Progenitor cell of endocrine pancreas (in vitro differentiated cells): ENCODE data around the gene ANKRD33B. TPM values are rescaled to one million over a fixed set of nuclear protein-coding genes. Genes with fewer than 3 reads are reported as not detected.

Experiments
- DNase-seq: peaks from one replicate; pipeline ENCODE4 v3.0.0; 2021; ENCODE audit warnings: low spot score; ENCODE audit not compliant: unreplicated experiment
- H3K27ac Mint-ChIP-seq: 2 replicates; pipeline ENCODE4 v1.8.0; 2021; ENCODE audit warnings: mild to moderate bottlenecking, moderate library complexity, mixed read lengths
- H3K27me3 Mint-ChIP-seq: 2 replicates; pipeline ENCODE4 v1.8.0; 2021; ENCODE audit warnings: mixed read lengths
- H3K36me3 Mint-ChIP-seq: 2 replicates; pipeline ENCODE4 v1.8.0; 2022; ENCODE audit warnings: mixed read lengths; ENCODE audit not compliant: insufficient read depth
- H3K4me1 Mint-ChIP-seq: 2 replicates; pipeline ENCODE4 v1.8.0; 2021; ENCODE audit warnings: low read depth, mixed read lengths
- H3K4me3 Mint-ChIP-seq: 2 replicates; pipeline ENCODE4 v1.8.0; 2021; ENCODE audit warnings: low read depth, mild to moderate bottlenecking, moderate library complexity, mixed read lengths
- H3K9me3 Mint-ChIP-seq: 2 replicates; pipeline ENCODE4 v1.8.0; 2021; ENCODE audit warnings: low read depth, mixed read lengths
- CTCF ChIP-seq: fragments of 200-600 bp; sonication (generic); IDR thresholded peaks from one replicate; pipeline ENCODE4 v1.5.0; 2021; ENCODE audit warnings: antibody characterized with exemption, mild to moderate bottlenecking; ENCODE audit not compliant: unreplicated experiment
- total RNA-seq: library from RNA; stranded (reverse); gene quantifications from 2 replicates; pipeline ENCODE4 v1.2.1, GENCODE V29; 2021

The ANKRD33B gene
- total RNA-seq, 1 donor from 2014 or later = 2.1 TPM

- H3K4me1 Mint-ChIP-seq = peaks cover 3% of the 10 kb centered on the region
- H3K9me3 Mint-ChIP-seq = no peaks in the 10 kb centered on the region
- DNase-seq = no peak
- H3K27ac Mint-ChIP-seq = no peak overlapping the region
- TF ChIP-seq CTCF = no peak
- no peak overlapping the region for H3K4me3 Mint-ChIP-seq
- peaks cover 7% of the 10 kb centered on the region for H3K27me3 Mint-ChIP-seq
- H3K36me3 Mint-ChIP-seq = no peaks in the 10 kb centered on the region
Observed at GRCh38 chr5:10667431-10668057, 103.7 kb downstream of the ANKRD33B start.

GRCh38 chr5:10668697-10669096 is 104.8 kb downstream of the ANKRD33B start:
- H3K9me3 Mint-ChIP-seq = no peaks in the 10 kb centered on the region
- H3K27me3 Mint-ChIP-seq = peaks cover 7% of the 10 kb centered on the region
- H3K36me3 Mint-ChIP-seq = no peaks in the 10 kb centered on the region
- no peak overlapping the region for H3K4me3 Mint-ChIP-seq
- no peak for DNase-seq
- H3K4me1 Mint-ChIP-seq = peaks cover 3% of the 10 kb centered on the region
- no peak for TF ChIP-seq CTCF
- H3K27ac Mint-ChIP-seq = no peak overlapping the region

- peaks cover 10% of the 10 kb centered on the region for H3K27me3 Mint-ChIP-seq
- H3K4me1 Mint-ChIP-seq = peaks cover 3% of the 10 kb centered on the region
- H3K4me3 Mint-ChIP-seq = no peak overlapping the region
- H3K27ac Mint-ChIP-seq = no peak overlapping the region
- DNase-seq = no peak
- H3K36me3 Mint-ChIP-seq = no peaks in the 10 kb centered on the region
- H3K9me3 Mint-ChIP-seq = no peaks in the 10 kb centered on the region
- TF ChIP-seq CTCF = no peak
Observed at GRCh38 chr5:10669983-10670382, 106.1 kb downstream of the ANKRD33B start.

- no peak for TF ChIP-seq CTCF
- H3K4me3 Mint-ChIP-seq = no peak overlapping the region
- H3K27me3 Mint-ChIP-seq = peaks cover 11% of the 10 kb centered on the region
- H3K27ac Mint-ChIP-seq = no peak overlapping the region
- H3K36me3 Mint-ChIP-seq = no peaks in the 10 kb centered on the region
- peaks cover 3% of the 10 kb centered on the region for H3K4me1 Mint-ChIP-seq
- no peaks in the 10 kb centered on the region for H3K9me3 Mint-ChIP-seq
- DNase-seq = no peak
Observed at GRCh38 chr5:10671041-10672008, 107.5 kb downstream of the ANKRD33B start.

- H3K4me1 Mint-ChIP-seq = no peaks in the 10 kb centered on the region
- H3K4me3 Mint-ChIP-seq = no peak overlapping the region
- peaks cover 11% of the 10 kb centered on the region for H3K27me3 Mint-ChIP-seq
- no peak overlapping the region for H3K27ac Mint-ChIP-seq
- DNase-seq = no peak
- H3K9me3 Mint-ChIP-seq = no peaks in the 10 kb centered on the region
- TF ChIP-seq CTCF = no peak
- H3K36me3 Mint-ChIP-seq = peaks cover 7% of the 10 kb centered on the region
Observed at GRCh38 chr5:10672146-10673016, 108.5 kb downstream of the ANKRD33B start.
